Measurements from ENCODE around the gene SMARCC2.
A peak's percentile ranks its signal among the peaks of the same experiment; 100 is the strongest.

The SMARCC2 gene

GRCh38 chr12:56118688-56119357, 70.5 kb downstream of the SMARCC2 start:
- TF ChIP-seq CTCF (IDR thresholded peaks at IDR 0.05), result no peak

- TF ChIP-seq CTCF (IDR thresholded peaks at IDR 0.05), result peak; percentile 55
Observed at GRCh38 chr12:56117778-56118687, 71.2 kb downstream of the SMARCC2 start, which contains the start of gene ZC3H10. ZC3H10 (plus strand) TSS chr12:56118266; CDS start chr12:56120563, 2,297 bp downstream.

- TF ChIP-seq CTCF (IDR thresholded peaks at IDR 0.05), result no peak
Observed at GRCh38 chr12:56116267-56117081, 72.8 kb downstream of the SMARCC2 start, which contains the start of gene RPL41. RPL41 (plus strand) TSS chr12:56116633.

- no peak for TF ChIP-seq CTCF (IDR thresholded peaks at IDR 0.05)
Observed at GRCh38 chr12:56115329-56115728, 74.0 kb downstream of the SMARCC2 start.

- no peak for TF ChIP-seq CTCF (IDR thresholded peaks at IDR 0.05)
Observed at GRCh38 chr12:56114084-56114483, 75.2 kb downstream of the SMARCC2 start.
